Immature natural killer cell (primary cell): ENCODE data around the gene RAB36. TPM values are rescaled to one million over a fixed set of nuclear protein-coding genes. Genes with fewer than 3 reads are reported as not detected.

Experiments
- DNase-seq, 3 donors: peaks; one replicate each; pipeline ENCODE4 v3.0.0; 2022; ENCODE audit warnings: mixed read lengths in 1 of 3
- H3K27ac Mint-ChIP-seq, 6 donors: one replicate each; pipeline ENCODE4 v1.8.0; 2020; ENCODE audit warnings: mixed read lengths in 6 of 6, mild to moderate bottlenecking in 5 of 6, inconsistent platforms in 4 of 6, moderate library complexity in 3 of 6
- H3K27me3 Mint-ChIP-seq, 3 donors: one replicate each; pipeline ENCODE4 v1.8.0; 2020 to 2021; ENCODE audit warnings: low read depth in 3 of 3, mild to moderate bottlenecking in 3 of 3, mixed read lengths in 3 of 3, moderate library complexity in 3 of 3, inconsistent platforms in 1 of 3
- H3K36me3 Mint-ChIP-seq, 3 donors: one replicate each; pipeline ENCODE4 v1.8.0; 2020; ENCODE audit warnings: mixed read lengths in 3 of 3, inconsistent platforms in 2 of 3, mild to moderate bottlenecking in 2 of 3
- H3K4me1 Mint-ChIP-seq, 2 donors: one replicate each; pipeline ENCODE4 v1.8.0; 2020; ENCODE audit warnings: inconsistent platforms in 2 of 2, mild to moderate bottlenecking in 2 of 2, mixed read lengths in 2 of 2, moderate library complexity in 1 of 2
- H3K4me3 Mint-ChIP-seq, 5 donors: one replicate each; pipeline ENCODE4 v1.8.0; 2020; ENCODE audit warnings: mild to moderate bottlenecking in 5 of 5, mixed read lengths in 5 of 5, inconsistent platforms in 3 of 5, moderate library complexity in 3 of 5
- H3K9me3 Mint-ChIP-seq, 6 donors: one replicate each; pipeline ENCODE4 v1.8.0; 2020; ENCODE audit warnings: mild to moderate bottlenecking in 6 of 6, mixed read lengths in 6 of 6, inconsistent platforms in 4 of 6, moderate library complexity in 3 of 6
- polyA plus RNA-seq, 3 donors: library from polyadenylated mRNA; unstranded; fragments of 300-500 nt; fragmentation: Illumina TruSeq; gene quantifications; one replicate each; pipeline ENCODE4 v1.2.3, GENCODE V29; 2021

Gene RAB36
- polyA plus RNA-seq, 3 donors from 2014 or later, result 1.8 to 3.7 TPM; not detected in 1

- Mint-ChIP-seq H3K4me3 (no peak overlapping the region), H3K27me3 (peaks cover 0 to 3% (median 1%) of the 10 kb centered on the region in 3 donors), H3K27ac (peak overlapping the region in 1 of 6 donors; percentile 68), H3K9me3 (no peaks in the 10 kb centered on the region), H3K36me3 (peaks cover 0 to 7% (median 4%) of the 10 kb centered on the region in 3 donors), H3K4me1 (peaks cover 10% of the 10 kb centered on the region in 2 donors)
- no peak for DNase-seq
Measured at GRCh38 chr22:23121000-23121421, 24.3 kb upstream of the RAB36 start.

GRCh38 chr22:23121424-23121823 is 23.9 kb upstream of the RAB36 start:
- H3K36me3 Mint-ChIP-seq, result peaks cover 0 to 7% (median 4%) of the 10 kb centered on the region in 3 donors
- DNase-seq, result no peak
- no peak overlapping the region for H3K4me3 Mint-ChIP-seq
- H3K9me3 Mint-ChIP-seq, result no peaks in the 10 kb centered on the region
- peak overlapping the region in 1 of 6 donors; percentile 65 for H3K27ac Mint-ChIP-seq
- peaks cover 0 to 3% (median under 1%) of the 10 kb centered on the region in 3 donors for H3K27me3 Mint-ChIP-seq
- H3K4me1 Mint-ChIP-seq, result peaks cover 10% of the 10 kb centered on the region in 2 donors

- Mint-ChIP-seq H3K4me1 (peaks cover 10% of the 10 kb centered on the region in 2 donors), H3K9me3 (no peaks in the 10 kb centered on the region), H3K27ac (peak overlapping the region in 1 of 6 donors; percentile 65), H3K4me3 (no peak overlapping the region), H3K27me3 (peaks cover 0 to 3% (median 0%) of the 10 kb centered on the region in 3 donors), H3K36me3 (peaks cover 0 to 7% (median 4%) of the 10 kb centered on the region in 3 donors)
- no peak for DNase-seq
Measured at GRCh38 chr22:23122216-23122957, 22.9 kb upstream of the RAB36 start.

- no peak for DNase-seq
- peaks cover 0 to 3% (median 0%) of the 10 kb centered on the region in 3 donors for H3K27me3 Mint-ChIP-seq
- no peaks in the 10 kb centered on the region for H3K9me3 Mint-ChIP-seq
- H3K27ac Mint-ChIP-seq, result peak overlapping the region in 1 of 6 donors; percentile 47
- H3K4me3 Mint-ChIP-seq, result no peak overlapping the region
- peaks cover 0 to 7% (median 4%) of the 10 kb centered on the region in 3 donors for H3K36me3 Mint-ChIP-seq
- H3K4me1 Mint-ChIP-seq, result peaks cover 10 to 11% of the 10 kb centered on the region in 2 donors
Measured at GRCh38 chr22:23122992-23123803, 22.1 kb upstream of the RAB36 start.

- Mint-ChIP-seq H3K27me3 (peaks cover 0 to 3% (median 2%) of the 10 kb centered on the region in 3 donors), H3K36me3 (peaks cover 0 to 7% (median 4%) of the 10 kb centered on the region in 3 donors), H3K4me1 (peaks cover 14 to 17% of the 10 kb centered on the region in 2 donors), H3K9me3 (no peaks in the 10 kb centered on the region), H3K27ac (no peak overlapping the region), H3K4me3 (no peak overlapping the region)
- DNase-seq, result no peak
Measured at GRCh38 chr22:23123804-23124254, 21.4 kb upstream of the RAB36 start.

- no peak for DNase-seq
- Mint-ChIP-seq H3K27ac (peak overlapping the region in 2 of 6 donors; percentile 22 to 53), H3K9me3 (no peaks in the 10 kb centered on the region)
Measured at GRCh38 chr22:23124611-23125511, 20.4 kb upstream of the RAB36 start.

GRCh38 chr22:23125512-23126103 is 19.7 kb upstream of the RAB36 start:
- Mint-ChIP-seq H3K4me3 (no peak overlapping the region), H3K27me3 (peaks cover 0 to 3% (median 3%) of the 10 kb centered on the region in 3 donors), H3K36me3 (peaks cover 0 to 7% (median 4%) of the 10 kb centered on the region in 3 donors), H3K27ac (no peak overlapping the region), H3K4me1 (peaks cover 7% of the 10 kb centered on the region in 2 donors), H3K9me3 (no peaks in the 10 kb centered on the region)
- no peak for DNase-seq

More at GRCh38 chr22:23124611-23125511, 20.4 kb upstream of the RAB36 start:
- H3K27me3 Mint-ChIP-seq, result peaks cover 0 to 3% (median 3%) of the 10 kb centered on the region in 3 donors
- peaks cover 9% of the 10 kb centered on the region in 2 donors for H3K4me1 Mint-ChIP-seq
- H3K4me3 Mint-ChIP-seq, result no peak overlapping the region
- peaks cover 0 to 7% (median 4%) of the 10 kb centered on the region in 3 donors for H3K36me3 Mint-ChIP-seq

- H3K27me3 Mint-ChIP-seq, result peaks cover 0 to 3% (median 3%) of the 10 kb centered on the region in 3 donors
- no peak overlapping the region for H3K4me3 Mint-ChIP-seq
- no peak for DNase-seq
- H3K36me3 Mint-ChIP-seq, result peaks cover 0 to 7% (median 4%) of the 10 kb centered on the region in 3 donors
- H3K27ac Mint-ChIP-seq, result peak overlapping the region in 2 of 6 donors; percentile 36 to 45
- H3K4me1 Mint-ChIP-seq, result peaks cover 7% of the 10 kb centered on the region in 2 donors
- H3K9me3 Mint-ChIP-seq, result no peaks in the 10 kb centered on the region
Measured at GRCh38 chr22:23126165-23127054, 18.9 kb upstream of the RAB36 start.

GRCh38 chr22:23127055-23127756 is 18.1 kb upstream of the RAB36 start:
- peak overlapping the region in 1 of 6 donors; percentile 45 for H3K27ac Mint-ChIP-seq
- H3K27me3 Mint-ChIP-seq, result peaks cover 0 to 3% (median 3%) of the 10 kb centered on the region in 3 donors
- no peak overlapping the region for H3K4me3 Mint-ChIP-seq
- H3K4me1 Mint-ChIP-seq, result peaks cover 7% of the 10 kb centered on the region in 2 donors
- peaks cover 0 to 7% (median 4%) of the 10 kb centered on the region in 3 donors for H3K36me3 Mint-ChIP-seq
- H3K9me3 Mint-ChIP-seq, result no peaks in the 10 kb centered on the region
- no peak for DNase-seq

- Mint-ChIP-seq H3K27ac (no peak overlapping the region), H3K9me3 (no peaks in the 10 kb centered on the region), H3K4me1 (peaks cover 7% of the 10 kb centered on the region in 2 donors), H3K36me3 (peaks cover 0 to 7% (median 4%) of the 10 kb centered on the region in 3 donors), H3K4me3 (no peak overlapping the region), H3K27me3 (peaks cover 0 to 3% (median 3%) of the 10 kb centered on the region in 3 donors)
- DNase-seq, result no peak
Measured at GRCh38 chr22:23127788-23128187, 17.5 kb upstream of the RAB36 start.

- Mint-ChIP-seq H3K4me1 (peaks cover 12 to 13% of the 10 kb centered on the region in 2 donors), H3K4me3 (no peak overlapping the region), H3K36me3 (peaks cover 0 to 1% (median 0%) of the 10 kb centered on the region in 3 donors), H3K27me3 (peaks cover 0 to 3% (median 3%) of the 10 kb centered on the region in 3 donors), H3K27ac (peak overlapping the region in 5 of 6 donors; percentile 51 to 90 (median 76)), H3K9me3 (no peaks in the 10 kb centered on the region)
- DNase-seq, result peak; percentile 71 to 77 (median 76)
Measured at GRCh38 chr22:23128269-23129108, 16.8 kb upstream of the RAB36 start.
